Keratinocyte (primary cell): ENCODE results near the gene GRIN2D. TPM values are rescaled to one million over a fixed set of nuclear protein-coding genes. Genes with fewer than 3 reads are reported as not detected.

Experiments
- DNase-seq: peaks from one replicate; pipeline ENCODE4 v3.0.0-alpha.2; 2011; ENCODE audit warnings: low read depth, missing footprints, low spot score
- FAIRE-seq: peaks from 2 replicates; lab custom pipeline; 2011; peaks lifted over from hg19 to GRCh38; lab: Jason Lieb, UNC
- H2AFZ ChIP-seq: 2 replicates; pipeline ENCODE4 v1.6.0; 2012; ENCODE audit warnings: low read length, control low read depth, inconsistent platforms; ENCODE audit not compliant: control insufficient read depth
- H3K27ac ChIP-seq: 2 replicates; pipeline ENCODE4 v1.5.1; 2011; ENCODE audit warnings: low read length; ENCODE audit not compliant: control insufficient read depth, insufficient read depth
- H3K27me3 ChIP-seq: 3 replicates; pipeline ENCODE4 v1.6.0; 2011; ENCODE audit warnings: low read length; ENCODE audit not compliant: control insufficient read depth, insufficient read depth; ENCODE audit errors: extremely low read depth
- H3K36me3 ChIP-seq, 2 experiments: 2 replicates in 1 of 2; 3 replicates in 1 of 2; pipeline ENCODE4 v1.5.1; 2011; ENCODE audit warnings: low read length in 2 of 2, mild to moderate bottlenecking in 1 of 2; ENCODE audit not compliant: control insufficient read depth in 2 of 2, insufficient read depth in 2 of 2; ENCODE audit errors: extremely low read depth in 1 of 2
- H3K4me1 ChIP-seq: 3 replicates; pipeline ENCODE4 v1.5.1; 2011; ENCODE audit warnings: low read length; ENCODE audit not compliant: control insufficient read depth, insufficient read depth; ENCODE audit errors: extremely low read depth
- H3K4me2 ChIP-seq: 3 replicates; pipeline ENCODE4 v1.6.0; 2011; ENCODE audit warnings: low read depth, low read length; ENCODE audit not compliant: control insufficient read depth, insufficient read depth; ENCODE audit errors: extremely low read depth
- H3K4me3 ChIP-seq, 3 experiments: fragments of 200-600 bp in 1 of 3; sonication (generic) in 1 of 3; 2 replicates in 2 of 3; 3 replicates in 1 of 3; pipeline ENCODE4 v1.5.1; 2011 to 2016; ENCODE audit warnings: low read length in 3 of 3, mild to moderate bottlenecking in 3 of 3, control low read depth in 2 of 3, inconsistent platforms in 1 of 3, low read depth in 1 of 3, mixed read lengths in 1 of 3, mixed run types in 1 of 3, moderate library complexity in 1 of 3; ENCODE audit not compliant: control insufficient read depth in 2 of 3, insufficient read depth in 2 of 3; ENCODE audit errors: extremely low read depth in 1 of 3
- H3K79me2 ChIP-seq: 2 replicates; pipeline ENCODE4 v1.6.0; 2012; ENCODE audit warnings: low read length; ENCODE audit not compliant: control insufficient read depth, insufficient read depth
- H3K9ac ChIP-seq: 3 replicates; pipeline ENCODE4 v1.6.0; 2011; ENCODE audit warnings: low read length; ENCODE audit not compliant: control insufficient read depth, insufficient read depth; ENCODE audit errors: extremely low read depth
- H3K9me1 ChIP-seq: 3 replicates; pipeline ENCODE4 v1.6.0; 2011; ENCODE audit warnings: low read length; ENCODE audit not compliant: control insufficient read depth, insufficient read depth; ENCODE audit errors: extremely low read depth
- H3K9me3 ChIP-seq: 2 replicates; pipeline ENCODE4 v1.5.1; 2012; ENCODE audit warnings: low read depth, low read length; ENCODE audit not compliant: control insufficient read depth
- H4K20me1 ChIP-seq: 3 replicates; pipeline ENCODE4 v1.6.0; 2011; ENCODE audit warnings: low read length; ENCODE audit not compliant: control insufficient read depth, insufficient read depth; ENCODE audit errors: extremely low read depth
- CTCF ChIP-seq, 3 experiments: IDR thresholded peaks in 1 of 3; conservative IDR thresholded peaks in 1 of 3; optimal IDR thresholded peaks in 1 of 3; 2 replicates in 2 of 3; 3 replicates in 1 of 3; pipeline versions ENCODE3 to v1.5.1; 2011; ENCODE audit warnings: low read length in 3 of 3, mild to moderate bottlenecking in 3 of 3, moderate library complexity in 2 of 3, control low read depth in 1 of 3, inconsistent platforms in 1 of 3; ENCODE audit not compliant: insufficient read depth in 2 of 3; ENCODE audit errors: extremely low read depth in 1 of 3
- EZH2 ChIP-seq: IDR thresholded peaks from one replicate; pipeline ENCODE4 v1.6.1; 2012; ENCODE audit warnings: inconsistent platforms, mild to moderate bottlenecking, low read length, moderate library complexity
- dilution Hi-C: fragments of 300-500 bp; cut with MboI; formaldehyde crosslinking; loops from one replicate; pipeline ENCODE4 v1.7.0; 2020; ENCODE audit warnings: low sequenced_read_pairs; ENCODE audit not compliant: extremely low pct_ligation_motif_present
- polyA plus RNA-seq, 5 experiments: library from polyadenylated mRNA; depleted of rRNA in 3 of 5; stranded (reverse) in 3 of 5; stranded (forward) in 1 of 5; unstranded in 1 of 5; fragments of >200 nt; gene quantifications; 1 replicate in 1 of 5; 2 replicates in 3 of 5; 3 replicates in 1 of 5; pipeline versions ENCODE4 v1.2.1 to v1.2.3, GENCODE V29; 2011 to 2012; ENCODE audit warnings: missing spikeins in 2 of 5, low read depth in 1 of 5, low replicate concordance in 1 of 5

Gene GRIN2D
- polyA plus RNA-seq, 1 donor (not counting 4 experiments of a cell fraction or from before 2014, with no cell fraction given): 0.04 TPM

- dilution Hi-C loops: no loop called here
- Histone ChIP-seq H2AFZ (no peak overlapping the region), H4K20me1 (no peaks in the 10 kb centered on the region), H3K79me2 (no peaks in the 10 kb centered on the region), H3K9me1 (no peaks in the 10 kb centered on the region), H3K9ac (no peak overlapping the region), H3K27me3 (no peaks in the 10 kb centered on the region), H3K36me3 (peaks cover 0 to 3% of the 10 kb centered on the region in 2 experiments), H3K4me3 (no peak overlapping the region), H3K9me3 (no peaks in the 10 kb centered on the region), H3K4me1 (peaks cover 9% of the 10 kb centered on the region), H3K4me2 (no peak overlapping the region), H3K27ac (no peak overlapping the region)
- TF ChIP-seq EZH2: no peak
- no peak for TF ChIP-seq CTCF (optimal IDR thresholded peaks at IDR 0.05 in 1 of 3, IDR thresholded peaks at IDR 0.05 in 1 of 3, conservative IDR thresholded peaks at IDR 0.05 in 1 of 3; ENCODE audit: extremely low read depth in 1 of 3, insufficient read depth in 2 of 3, low read length in 3 of 3)
- DNase-seq (no peak), FAIRE-seq (no peak)
Measured at GRCh38 chr19:48359123-48359522, 34.3 kb upstream of the GRIN2D start.

- Histone ChIP-seq H3K9me1 (no peaks in the 10 kb centered on the region), H4K20me1 (no peaks in the 10 kb centered on the region), H3K36me3 (peaks cover 0 to 3% of the 10 kb centered on the region in 2 experiments), H3K27me3 (no peaks in the 10 kb centered on the region), H3K27ac (no peak overlapping the region), H3K4me3 (no peak overlapping the region), H3K4me1 (peaks cover 9% of the 10 kb centered on the region), H3K79me2 (no peaks in the 10 kb centered on the region), H3K9me3 (no peaks in the 10 kb centered on the region), H2AFZ (no peak overlapping the region), H3K9ac (no peak overlapping the region), H3K4me2 (no peak overlapping the region)
- FAIRE-seq (no peak), DNase-seq (no peak)
- dilution Hi-C loops: no loop called here
- TF ChIP-seq CTCF (optimal IDR thresholded peaks at IDR 0.05 in 1 of 3, IDR thresholded peaks at IDR 0.05 in 1 of 3, conservative IDR thresholded peaks at IDR 0.05 in 1 of 3; ENCODE audit: extremely low read depth in 1 of 3, insufficient read depth in 2 of 3, low read length in 3 of 3): no peak
- no peak for TF ChIP-seq EZH2
Measured at GRCh38 chr19:48361912-48362311, 31.6 kb upstream of the GRIN2D start.
